Measurements from ENCODE around the gene TMEM97.

Gene TMEM97

DNA sequence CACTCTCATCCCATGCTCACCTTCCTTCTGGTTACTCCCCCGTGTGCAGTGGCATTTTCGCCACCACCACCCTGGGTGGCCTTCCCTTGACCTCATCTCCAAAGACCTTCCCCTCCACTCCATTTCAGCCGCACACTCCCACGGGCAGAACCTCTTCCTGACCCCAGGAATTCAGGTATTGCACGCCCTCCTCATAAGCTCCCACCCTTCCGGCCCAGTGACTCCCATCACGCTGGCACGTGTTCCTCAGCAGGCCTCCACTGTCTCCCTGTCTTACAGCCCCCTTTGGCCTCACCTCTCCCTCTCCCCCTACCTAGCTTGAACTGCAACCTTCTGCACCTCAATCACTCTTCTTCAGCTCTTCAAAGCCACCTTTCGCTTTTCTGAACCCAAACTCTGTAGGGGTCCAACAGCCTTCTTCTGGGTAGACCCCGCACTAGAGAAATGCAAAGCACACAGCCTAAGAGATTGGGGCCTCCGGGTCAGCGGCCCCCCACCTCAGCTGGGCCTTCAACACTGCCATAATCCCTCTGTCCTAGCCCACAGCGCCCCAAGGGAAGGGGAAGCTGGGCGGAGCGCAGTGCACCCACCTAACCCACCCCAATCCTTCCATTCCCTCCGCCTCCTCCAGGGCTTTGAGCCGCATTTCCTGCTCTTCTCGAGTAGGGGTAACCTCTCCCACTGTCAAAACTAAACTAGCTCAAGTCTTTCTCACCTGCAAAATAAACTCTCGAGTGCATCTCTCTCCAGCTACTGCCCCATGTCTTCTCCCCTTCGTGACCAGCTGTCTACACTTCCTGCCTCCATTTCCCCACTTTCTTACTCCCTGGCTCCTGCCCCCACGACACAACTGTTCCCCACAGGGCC is 1.7 kb upstream of the TMEM97 start:
- FAIRE-seq: no peak

DNA sequence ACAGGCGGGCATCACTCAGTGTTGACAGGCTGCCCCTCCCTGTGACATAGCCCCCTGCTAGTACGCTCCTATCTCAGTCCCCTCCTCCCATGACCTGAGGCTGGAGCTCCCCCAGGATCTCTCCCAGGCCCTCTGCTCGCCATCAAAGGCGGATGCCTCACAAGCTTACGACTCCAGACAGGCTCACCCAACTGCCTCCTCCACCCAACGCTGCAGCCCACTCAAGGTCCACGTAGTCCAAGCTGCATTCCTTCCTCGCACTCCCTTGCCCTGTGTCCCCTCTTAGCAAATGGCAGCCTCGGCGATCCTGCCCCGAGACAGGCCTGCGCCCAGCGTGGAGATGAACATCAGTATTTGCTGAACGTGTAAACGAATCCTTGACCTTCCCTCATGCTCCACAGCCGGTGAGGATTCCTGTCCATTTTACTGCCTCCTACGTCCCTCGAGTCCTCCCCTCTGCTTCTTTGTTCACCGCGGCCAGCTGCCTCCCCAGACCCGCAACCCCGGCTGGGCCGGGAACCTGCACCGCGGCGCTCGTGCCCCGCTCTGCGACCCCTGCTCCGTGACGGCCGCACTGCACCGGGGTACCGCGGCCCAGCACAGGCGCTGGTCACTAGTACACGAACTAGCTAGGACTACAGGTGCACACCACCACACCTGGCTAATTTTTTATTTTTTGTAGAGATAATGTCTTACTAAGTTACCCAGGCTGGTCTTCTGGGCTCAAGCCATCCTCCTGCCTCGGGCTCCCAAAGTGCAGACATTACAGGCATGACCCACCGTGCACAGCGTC is 838 bp upstream of the TMEM97 start:
- FAIRE-seq: no peak

DNA sequence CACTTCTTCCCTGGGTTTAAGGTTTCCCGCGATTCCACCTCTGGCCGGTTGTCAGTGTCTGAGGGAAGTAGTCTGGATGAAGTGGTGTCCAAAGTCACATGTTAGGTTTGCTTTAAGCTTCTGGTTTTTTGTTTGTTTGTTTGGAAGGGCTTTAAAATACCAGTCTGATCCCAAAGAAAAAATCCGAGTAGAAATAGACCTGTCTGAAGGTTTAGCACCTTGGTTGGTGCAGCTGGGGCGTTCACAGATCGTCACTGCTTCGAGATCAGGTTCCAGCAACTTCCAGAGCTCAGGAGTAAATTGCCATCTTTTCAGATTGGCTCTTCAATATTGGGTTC is 567 bp downstream of the TMEM97 start:
- no peak for FAIRE-seq

DNA sequence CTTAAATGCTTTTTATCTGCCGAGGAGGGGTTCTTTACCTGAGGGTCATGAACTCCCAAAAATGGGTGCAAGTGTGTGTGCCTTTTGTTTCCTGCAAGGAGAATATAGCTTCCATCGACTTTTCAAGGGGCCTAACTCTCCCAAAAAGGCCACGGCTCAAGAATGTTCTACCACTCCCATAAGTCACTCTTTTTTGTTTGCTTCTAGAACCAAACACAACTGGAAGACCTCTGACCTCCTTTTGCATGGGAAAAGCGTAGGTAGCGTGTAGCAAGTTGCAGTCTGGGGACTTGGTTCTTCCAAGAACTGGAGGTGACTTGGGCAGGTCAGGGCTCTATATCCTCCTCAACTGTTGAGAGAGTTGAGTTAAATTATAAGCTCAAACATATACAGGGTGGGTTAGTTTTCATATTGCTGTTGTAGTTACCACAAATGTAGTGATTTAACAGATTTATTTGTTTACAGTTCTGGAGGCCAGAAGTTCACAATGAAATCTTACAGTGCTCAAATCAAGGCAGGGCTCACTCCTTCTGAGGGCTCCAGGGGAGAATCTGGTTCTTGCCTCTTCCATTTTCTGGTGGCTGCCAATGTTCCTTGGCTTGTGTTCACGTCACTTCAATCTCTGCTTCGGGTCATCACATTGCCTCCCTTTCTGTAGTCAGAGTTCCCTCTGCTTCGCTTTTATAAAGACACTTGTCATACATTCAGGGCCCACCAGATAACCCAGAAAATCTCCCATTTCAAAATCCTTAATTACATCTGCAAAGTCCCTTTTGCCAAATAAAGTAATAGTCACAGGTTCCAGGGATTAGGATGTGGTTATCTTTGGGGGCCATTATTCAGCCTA is 1.4 kb downstream of the TMEM97 start:
- no peak for FAIRE-seq

DNA sequence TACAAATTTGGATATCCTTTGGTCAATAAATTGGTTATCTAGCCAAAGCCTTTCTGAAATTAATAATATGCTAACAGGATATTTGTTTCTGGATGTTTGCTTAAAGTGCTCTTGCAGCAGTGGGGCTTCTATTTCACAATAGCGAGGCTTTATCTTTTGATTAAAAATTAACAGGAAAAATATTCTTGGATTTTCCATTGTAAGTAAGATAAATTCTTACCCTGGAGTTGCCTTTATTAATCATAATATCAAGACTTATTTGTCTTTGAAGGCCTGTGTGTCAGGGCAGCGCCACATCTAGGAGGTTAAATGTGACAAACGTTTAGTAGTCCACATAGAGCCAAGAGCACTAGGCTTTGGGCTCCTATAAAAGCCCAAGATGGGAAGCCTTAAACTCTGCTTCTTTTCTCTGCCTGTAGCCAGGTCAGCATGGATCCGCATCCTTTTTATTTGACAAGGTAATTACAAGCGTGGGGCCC is 5.3 kb downstream of the TMEM97 start:
- FAIRE-seq: no peak

DNA sequence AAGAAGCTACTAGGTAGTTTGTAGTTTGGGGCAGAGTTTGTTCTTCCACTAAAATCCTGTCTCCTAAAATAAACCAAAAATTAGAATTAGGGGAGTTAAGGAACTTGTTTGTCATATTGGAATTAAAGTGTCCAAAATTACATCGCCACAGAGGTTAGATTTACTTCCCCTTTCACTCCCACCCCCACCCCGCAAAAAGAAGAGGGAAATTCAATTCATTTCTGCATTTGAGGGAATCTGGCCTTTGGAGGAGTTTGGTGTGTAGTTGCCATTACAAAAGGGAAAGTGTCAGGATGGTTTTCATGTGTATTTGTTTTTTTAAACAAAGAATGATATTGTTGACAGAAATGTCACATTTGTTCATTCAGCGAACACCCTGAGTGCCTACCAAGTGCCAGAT is 5.8 kb downstream of the TMEM97 start:
- FAIRE-seq: no peak

DNA sequence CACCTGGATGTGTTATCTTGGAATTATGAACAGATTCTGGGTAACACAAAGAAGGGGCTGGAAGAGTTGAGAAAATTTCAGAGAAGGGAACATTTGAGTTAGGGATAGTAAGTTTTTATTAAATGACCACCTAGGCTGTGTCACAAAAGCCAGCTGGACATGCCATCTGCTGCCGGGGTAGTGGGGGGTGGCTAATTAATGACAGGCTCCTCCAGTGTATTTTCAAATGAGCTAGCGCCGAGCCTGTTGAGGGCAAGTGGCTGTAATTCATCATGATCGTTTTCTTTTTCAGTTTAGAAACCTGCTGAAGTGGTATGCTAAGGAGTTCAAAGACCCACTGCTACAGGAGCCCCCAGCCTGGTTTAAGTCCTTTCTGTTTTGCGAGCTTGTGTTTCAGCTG is 6.2 kb downstream of the TMEM97 start:
- no peak for FAIRE-seq

DNA sequence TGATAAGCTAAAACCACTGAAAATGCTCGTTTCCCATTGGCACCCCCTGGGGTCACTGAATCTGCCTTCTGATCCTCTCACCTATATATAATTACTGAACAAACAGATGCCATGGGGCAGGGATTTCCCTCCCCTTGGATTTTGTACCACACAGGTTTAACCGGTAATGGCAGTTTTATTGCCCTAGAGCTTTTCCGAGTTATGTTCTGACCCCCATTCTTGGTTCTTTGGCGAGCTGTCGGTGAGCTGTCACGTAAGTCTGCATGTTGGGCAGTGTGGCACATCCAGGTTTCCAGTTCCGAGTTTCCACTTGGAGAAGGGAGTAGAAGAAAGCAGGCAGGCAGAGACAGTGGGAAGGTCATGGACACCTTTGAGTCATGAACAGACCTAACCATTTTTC is 7.1 kb downstream of the TMEM97 start:
- FAIRE-seq: no peak

DNA sequence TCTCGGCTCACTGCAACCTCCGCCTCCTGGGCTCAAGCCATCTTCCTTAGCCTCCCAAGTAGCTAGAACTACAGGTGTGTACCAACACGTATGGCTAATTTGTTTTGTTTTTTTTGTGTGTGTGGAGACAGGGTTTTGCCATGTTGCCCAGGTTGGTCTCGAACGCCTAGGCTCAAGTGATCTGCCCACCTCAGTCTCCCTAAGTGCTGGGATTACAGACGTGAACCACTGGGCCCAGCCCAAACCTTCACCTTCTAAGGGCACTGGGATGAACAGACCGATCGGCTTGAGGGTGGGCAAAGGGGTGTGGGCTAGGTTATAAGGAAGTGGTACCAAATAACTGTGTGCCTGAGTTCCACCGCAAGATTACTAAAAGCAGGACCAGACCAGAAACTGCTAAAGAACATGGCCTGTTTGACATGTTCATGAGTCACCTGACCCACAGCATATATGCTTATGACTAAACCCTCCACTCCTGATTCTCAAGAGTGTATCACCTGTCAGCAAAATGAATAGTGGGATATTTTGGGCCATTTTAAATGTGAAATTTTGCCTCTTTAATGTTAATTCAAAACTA is 8.1 kb downstream of the TMEM97 start:
- FAIRE-seq: no peak

DNA sequence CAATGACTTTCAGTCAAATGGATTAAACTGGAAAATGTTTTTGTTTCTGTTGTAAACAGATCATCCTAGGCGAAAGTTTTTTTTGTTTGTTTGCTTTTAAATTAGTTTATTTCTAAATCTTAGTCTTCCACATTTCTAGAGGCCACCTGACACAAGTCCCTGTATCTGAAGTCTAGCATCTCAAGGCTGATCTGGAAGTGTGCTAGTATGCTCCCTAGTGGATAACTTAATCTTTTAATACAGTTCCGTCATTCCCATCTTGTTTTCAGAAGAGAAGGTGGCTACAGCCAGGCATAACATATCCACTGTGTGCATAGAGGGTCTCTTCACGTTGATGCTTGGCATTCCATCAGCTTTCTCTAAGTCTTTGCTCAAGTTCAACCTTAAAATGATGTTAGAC is 8.7 kb downstream of the TMEM97 start:
- FAIRE-seq: no peak

DNA sequence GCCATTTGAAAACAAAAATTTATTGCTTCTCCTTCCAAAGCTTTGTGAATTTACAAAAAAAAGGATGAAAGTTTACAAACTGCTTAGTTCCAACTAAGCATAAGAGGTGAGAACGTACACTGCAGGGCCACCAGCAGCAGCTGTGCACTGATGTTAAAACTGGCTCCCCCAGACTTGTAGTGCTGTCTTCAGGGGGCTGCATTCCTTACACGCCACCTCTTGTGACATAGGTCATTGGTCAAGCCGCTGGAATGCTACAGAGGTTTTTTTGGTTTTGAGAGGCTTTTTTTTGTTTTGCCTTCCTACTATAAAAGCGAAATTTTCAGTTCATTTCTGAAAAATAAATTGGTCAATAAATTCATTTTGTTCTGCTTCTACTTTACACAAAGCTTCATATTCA is 9.3 kb downstream of the TMEM97 start:
- no peak for FAIRE-seq

DNA sequence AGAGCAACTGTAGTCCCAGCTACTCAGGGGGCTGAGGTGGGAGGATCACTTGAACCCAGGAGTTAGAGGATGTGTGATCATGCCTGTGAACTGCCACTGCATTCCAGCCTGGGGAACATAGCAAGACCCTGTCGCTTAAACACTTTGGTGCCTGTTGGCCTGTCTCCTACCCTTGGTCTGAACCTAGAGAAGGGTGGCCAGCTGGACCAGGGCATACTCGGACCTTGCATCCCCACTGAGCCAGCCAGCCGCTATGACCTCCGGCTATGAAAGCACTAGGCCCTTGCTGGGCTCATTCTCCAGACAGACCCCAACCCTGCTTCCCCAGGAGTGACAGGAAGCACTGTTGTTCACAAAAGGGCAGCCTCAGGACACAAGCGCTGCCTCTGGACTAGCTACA is 11.7 kb downstream of the TMEM97 start:
- no peak for FAIRE-seq

DNA sequence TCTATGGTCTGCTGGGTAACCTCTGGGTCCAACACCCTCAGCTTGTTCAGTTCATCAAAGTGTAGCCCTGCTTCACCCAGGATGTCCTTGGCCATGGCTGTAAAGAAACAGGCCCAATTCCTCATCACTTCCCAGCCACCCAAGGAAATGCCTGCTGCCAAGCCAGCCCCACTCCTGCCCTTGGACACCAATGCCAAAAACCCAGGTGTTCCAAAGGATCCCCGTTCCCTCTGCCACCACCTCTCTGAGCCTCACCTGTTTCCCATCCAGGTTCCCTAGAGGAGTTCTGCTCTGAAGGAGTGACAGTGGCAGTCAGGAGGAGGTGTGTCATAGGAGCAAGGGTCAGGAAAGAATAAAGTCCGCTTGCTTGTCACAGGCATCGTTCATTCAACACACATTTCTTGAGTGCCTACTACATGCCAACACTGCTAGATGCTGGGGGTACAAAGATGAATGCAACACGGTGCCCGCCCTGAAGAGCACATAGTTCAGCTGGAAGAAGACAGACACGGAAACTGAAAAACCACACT is 13.0 kb downstream of the TMEM97 start:
- FAIRE-seq: no peak

DNA sequence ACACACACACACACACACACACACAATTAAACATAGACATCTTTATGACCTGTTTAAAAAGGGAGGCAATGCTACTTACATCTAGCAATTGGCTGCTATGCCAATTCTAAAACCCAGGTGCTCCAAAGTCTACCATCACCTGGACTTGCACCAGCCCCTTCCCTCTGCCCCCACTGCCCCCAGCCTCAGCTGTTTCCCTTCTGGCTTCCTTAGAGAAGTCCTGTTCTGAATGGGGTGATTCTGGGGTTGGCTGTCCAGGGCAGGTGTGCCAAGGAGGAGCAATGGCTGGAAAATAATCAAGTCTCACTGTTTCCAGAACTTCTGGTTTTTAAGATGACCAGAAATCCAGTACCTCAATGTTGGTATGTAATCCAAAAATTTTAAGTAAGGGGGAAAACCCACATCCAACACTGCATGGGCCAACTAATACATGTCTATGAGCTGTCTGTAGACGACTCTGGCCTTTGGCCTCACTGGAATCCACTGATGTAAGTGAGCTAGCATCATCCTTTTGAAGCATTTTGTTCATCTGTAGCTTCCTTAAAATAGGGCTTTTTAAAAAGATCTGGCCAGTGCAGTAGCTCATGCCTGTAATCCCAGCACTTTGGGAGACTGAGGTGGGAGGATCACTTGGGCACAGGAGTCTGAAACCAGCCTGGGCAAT is 14.2 kb downstream of the TMEM97 start:
- no peak for FAIRE-seq

DNA sequence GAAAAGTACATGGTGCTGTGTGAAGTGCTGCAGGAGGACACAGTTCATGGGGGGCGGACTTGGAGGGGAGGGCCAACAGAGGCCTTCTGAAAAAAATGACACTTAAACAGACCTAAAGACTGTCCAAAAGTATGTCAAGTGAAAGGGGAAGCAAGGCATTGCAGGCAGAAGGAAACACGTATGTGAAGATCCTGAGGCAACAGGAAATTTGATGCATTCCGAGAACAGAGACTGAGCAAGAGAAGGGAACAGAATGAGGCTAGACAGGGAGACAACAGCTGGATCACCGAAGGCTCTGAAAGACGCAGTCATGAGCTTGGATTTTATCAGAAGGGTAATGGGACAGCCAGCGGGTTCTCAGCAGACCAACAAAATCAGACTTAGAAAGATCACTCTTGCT is 15.2 kb downstream of the TMEM97 start:
- FAIRE-seq: no peak

DNA sequence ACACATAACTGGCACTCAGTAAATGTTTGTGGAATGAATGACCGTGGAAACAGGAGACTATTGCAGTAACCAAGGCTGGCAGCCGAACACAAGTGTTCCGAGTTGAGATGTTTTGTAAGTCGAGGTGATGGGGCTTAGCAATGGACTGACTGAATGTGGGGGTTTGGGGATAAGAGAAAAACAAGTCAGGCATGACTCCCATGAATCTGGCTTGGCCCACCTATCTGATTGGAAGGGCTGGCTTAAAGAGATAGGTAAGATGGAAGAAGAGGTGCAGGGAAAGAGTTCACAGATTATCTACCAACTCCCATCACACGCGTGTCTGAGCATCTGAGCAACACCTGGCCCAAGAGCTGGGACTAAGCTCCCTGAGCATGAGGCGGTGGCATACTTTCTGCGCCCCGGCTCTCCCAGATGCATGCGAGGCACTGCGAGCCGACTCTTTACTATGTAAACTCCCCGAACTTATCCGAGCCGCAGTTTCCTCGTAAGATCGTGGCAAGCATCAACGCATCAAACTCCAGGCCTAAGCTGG is 15.7 kb downstream of the TMEM97 start:
- no peak for FAIRE-seq

DNA sequence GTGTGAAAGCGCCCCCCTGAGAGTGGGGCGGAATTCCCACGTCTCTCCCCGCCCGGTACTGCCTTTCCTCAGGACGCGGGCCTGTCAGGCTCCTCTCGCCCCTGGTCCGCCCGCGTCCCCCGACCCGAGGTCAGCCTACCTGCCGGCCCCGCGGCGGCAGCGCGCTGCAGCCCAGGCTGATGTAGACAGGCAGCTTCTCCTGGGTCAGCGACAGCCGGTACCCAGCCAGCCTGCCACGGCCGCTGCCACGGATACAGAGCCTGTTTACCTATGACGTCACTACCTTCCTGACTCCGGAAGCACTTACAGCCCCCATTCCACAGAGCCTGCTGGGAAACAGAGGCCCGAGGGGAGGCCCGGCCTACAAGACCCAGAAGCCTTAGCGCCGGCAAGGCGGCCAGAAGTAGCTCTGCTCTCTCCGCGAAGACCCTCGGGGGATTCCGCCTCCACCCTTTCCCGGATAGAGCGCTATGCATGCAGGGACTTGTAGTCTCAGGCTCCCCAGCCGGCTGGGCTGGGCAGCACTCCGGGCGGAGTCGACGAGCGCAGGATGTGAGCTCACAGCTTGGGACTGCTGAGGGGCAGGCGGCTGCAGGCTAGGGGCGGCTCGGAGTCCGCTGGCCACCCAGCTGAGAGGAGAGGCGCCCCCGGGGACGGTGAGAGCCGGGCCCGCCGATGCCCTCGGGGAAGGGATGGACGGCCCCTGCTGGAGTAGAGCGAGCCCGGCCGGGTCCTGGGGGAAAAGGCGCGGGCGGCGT is 16.4 kb downstream of the TMEM97 start, which contains the start of the genes IFT20 and TNFAIP1:
IFT20 (minus strand) TSS at position 272 of the 758 bp plus-strand sequence. CDS start 3,487 bp downstream, outside the sequence.
TNFAIP1 (plus strand) TSS at position 561 of the 758 bp plus-strand sequence. CDS start 3,761 bp downstream, outside the sequence.
- FAIRE-seq: peak; percentile 99

DNA sequence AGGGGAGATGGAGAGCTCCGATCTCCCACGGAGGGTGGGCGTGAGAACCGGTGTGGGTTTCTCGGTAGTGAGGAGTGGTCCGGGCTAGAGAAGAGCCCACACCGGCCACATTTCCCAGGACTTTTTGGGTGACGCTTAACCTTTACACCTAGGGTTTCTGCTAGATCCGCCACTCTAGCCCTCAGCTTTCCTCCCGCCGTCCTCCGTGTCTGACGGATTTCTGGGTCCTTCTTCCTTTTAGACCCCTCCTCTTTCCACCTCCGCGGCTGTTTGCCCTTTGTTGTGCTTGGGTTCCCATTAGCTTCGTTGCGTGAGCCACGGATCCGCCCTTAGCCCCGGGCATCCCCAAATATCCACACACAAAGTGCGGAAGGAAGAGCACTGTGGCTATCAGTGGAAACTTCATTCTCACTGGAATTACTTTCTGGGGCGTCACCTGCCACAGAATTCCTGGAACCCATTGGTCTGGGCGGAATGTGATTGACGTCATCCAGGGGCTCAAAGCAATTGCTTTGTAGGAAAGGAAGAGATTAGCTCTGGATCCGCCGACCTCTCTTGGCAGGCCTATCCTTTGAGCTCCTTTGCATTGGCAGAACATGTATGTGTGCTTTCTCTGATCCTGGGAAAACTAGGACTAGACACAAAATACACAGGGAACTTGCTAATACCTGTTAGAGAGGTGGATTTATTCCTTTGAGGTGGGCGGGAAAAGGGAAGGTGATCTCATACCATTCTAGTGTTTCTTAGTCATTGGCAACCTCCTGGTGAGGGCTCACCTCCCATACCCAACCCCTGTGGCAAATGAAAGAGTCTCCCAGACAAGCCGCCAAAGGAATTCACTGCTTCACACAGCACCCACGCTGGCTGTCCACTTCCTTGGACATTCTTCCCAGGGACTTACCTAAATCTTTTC is 17.2 kb downstream of the TMEM97 start:
- FAIRE-seq: no peak

DNA sequence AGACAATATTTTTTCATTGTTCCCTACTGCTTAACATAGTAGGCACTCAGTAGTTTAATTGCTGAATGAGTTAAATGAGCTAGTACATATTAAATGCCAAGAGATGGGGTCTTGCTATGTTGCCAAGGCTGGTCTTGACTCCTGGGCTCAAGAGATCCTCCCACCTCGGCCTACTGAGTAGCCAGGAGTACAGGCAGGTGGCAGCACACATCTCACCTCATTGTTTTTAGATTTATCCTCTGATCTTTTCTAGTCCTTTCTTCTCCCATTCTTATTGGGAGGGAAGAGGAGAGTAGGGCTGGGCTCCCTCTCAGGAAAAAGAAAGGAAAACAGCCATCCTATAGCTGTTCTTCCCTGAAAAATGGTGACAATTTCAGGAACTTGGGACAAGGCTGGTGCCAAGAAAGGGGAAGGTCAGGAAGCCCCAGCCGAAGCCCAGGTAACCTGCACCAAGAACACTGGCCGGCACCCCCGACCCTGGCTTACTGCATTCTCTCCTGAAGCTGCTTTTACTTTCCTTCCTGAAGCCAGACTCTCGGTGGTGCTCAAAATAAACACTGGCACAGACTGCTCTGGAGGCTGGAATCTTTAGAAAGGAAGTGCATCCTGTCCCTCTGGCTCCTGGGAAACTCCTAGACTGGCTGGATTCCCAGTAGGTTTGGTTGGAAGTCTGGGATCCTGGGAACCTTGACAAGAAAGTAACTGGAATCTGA is 19.2 kb downstream of the TMEM97 start:
- no peak for FAIRE-seq

Measured in A204.1 (cell line).